HG03520 (cell line): ENCODE measurements around the gene ERVK3-1.
"Not testable (repeated sequence)": the region's sequence is repeated elsewhere in the genome, so short reads cannot be mapped to it uniquely, and the experiment has no call there.

Experiments
- ATAC-seq: cut with Tn5 transposase; IDR thresholded peaks from one replicate; pipeline ENCODE4 v1.9.1; 2021; ENCODE audit warnings: mild to moderate bottlenecking, moderate library complexity; ENCODE audit not compliant: unreplicated experiment

The ERVK3-1 gene, protein sequence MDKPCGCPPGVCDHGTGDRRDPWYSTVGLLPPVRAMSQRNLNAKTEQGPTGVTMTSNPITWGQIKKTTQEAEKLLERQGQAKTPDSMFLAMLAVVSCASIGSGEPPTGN

DNA sequence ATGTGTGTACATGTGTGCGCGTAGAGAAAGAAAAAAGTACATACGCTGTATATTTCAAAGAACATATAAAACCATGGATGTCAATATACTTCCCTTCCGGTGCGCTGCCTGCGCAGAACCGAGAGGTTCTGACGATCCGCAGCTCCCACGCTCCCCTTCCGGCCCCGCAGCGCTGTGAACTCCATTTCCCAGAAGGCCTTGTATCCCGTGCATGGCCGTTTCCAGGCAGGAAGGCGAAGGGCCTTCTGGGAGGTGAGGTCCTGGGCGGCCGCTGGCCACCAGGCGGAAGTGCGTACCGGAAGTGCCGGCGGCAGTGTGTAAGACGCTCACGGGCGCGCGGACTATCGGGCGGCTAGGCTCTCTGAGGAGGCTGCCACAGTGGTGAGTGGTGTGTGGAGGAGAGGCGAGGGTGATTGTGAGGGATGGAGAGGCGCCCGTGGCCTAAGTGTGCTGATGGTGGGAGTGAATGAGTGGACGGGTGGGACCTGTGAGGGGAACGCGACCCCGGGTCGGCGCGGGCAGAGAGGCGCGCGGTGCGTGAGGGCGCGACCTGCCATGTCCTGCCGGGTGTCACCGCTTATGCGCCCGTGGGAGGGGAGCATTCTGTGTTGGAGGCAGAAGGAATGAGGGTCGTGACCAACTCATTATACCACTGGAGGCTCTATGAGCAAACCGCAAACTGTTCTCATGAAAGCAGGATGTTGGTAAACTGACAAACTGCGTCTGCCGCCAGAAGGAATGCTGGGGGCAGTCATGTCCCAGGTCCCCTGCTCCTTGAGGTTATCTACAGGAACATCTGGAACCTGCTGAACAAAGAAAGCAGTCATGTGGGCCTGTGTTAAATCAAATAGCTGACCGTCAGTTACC lies at the start of gene ERVK3-1:
TSS of gene ERVK3-1 (plus strand) at position 313 of the 867 bp plus-strand sequence. CDS start 6,792 bp downstream, outside the sequence.
- ATAC-seq = peak; percentile 93

DNA sequence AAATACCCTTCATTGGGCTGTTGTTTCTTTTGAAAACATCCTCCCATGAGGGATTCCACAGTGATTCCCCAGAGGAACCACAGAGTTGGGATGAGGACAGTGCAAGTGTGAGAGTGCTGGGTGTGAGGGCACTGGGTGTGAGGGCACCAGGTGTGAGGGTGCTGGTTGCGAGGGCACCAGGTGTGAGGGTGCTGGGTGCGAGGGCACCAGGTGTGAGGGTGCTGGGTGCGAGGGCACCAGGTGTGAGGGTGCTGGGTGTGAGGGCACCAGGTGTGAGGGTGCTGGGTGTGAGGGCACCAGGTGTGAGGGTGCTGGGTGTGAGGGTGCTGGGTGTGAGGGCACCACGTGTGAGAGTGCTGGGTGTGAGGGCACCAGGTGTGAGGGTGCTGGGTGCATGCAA lies 46.9 kb upstream of the ERVK3-1 start:
- ATAC-seq = not testable (repeated sequence)

DNA sequence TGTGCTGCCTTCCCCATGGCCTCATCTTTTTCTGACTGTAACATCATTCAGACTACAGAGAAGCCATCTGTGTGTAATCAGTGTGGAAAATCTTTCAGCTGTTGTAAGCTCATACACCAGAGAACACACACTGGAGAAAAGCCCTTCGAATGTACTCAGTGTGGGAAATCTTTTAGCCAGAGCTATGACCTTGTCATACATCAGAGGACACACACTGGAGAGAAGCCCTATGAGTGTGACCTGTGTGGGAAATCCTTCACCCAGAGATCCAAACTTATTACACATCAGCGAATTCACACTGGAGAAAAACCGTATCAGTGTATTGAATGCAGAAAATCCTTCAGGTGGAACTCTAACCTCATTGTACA lies 43.6 kb upstream of the ERVK3-1 start:
- no peak for ATAC-seq

DNA sequence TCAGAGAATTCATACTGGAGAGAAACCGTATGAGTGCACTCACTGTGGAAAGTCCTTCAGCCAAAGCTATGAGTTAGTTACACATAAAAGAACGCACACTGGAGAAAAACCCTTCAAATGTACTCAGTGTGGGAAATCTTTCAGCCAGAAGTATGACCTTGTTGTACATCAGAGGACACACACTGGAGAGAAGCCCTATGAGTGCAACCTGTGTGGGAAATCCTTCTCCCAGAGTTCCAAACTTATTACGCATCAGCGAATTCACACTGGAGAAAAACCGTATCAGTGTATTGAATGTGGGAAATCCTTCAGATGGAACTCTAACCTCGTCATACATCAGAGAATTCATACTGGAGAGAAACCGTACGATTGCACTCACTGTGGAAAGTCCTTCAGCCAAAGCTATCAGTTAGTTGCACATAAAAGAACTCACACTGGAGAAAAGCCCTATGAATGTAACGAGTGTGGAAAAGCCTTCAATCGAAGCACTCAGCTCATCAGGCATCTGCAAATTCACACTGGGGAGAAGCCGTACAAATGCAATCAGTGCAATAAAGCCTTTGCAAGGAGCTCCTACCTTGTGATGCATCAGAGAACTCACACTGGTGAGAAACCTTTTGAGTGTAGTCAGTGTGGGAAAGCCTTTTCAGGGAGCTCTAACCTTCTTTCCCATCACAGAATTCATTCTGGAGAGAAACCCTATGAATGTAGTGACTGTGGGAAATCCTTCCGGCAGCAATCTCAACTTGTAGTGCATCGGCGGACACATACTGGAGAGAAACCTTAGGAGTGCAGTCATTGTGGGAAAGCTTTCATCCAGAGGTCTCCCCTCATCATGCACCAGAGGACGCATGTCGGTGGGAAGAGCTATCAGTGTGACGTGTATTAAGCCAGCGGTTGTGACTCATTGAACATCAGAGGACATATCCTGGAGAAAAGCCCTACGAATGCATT lies 42.9 kb upstream of the ERVK3-1 start:
- ATAC-seq = no peak

DNA sequence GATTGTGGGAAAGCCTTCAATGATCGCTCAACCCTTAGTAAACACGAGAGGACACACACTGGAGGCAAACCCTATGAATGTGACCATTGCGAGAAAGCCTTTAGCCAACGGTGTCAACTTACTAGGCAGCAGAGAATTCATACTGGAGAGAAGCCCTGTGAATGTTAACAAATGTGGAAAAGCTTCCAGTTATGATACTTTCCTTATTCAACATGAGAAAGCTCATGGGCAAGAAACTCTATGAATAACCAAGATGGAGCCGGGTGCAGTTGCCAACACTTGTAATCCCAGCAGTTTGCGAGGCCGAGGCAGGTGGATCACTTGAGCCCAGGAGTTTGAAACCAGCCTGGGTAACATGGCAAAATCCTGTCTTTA lies 42.3 kb upstream of the ERVK3-1 start:
- no peak for ATAC-seq

DNA sequence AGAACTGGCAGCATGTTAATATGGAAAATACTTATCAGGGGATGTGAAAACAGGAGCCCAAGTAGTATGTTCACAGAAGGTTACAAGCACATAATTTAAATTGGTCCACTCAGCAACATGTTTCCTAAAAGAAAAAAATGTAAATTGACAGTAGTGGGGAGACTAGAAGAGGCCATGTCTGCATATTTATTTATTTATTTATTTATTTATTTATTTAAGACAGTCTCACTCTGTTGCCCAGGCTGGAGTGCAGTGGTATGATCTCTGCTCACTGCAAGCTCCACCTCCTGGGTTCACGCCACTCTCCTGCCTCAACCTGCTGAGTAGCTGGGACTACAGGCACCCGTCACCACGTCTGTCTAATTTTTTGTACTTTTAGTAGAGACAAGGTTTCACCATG lies 40.1 kb upstream of the ERVK3-1 start:
- no peak for ATAC-seq

DNA sequence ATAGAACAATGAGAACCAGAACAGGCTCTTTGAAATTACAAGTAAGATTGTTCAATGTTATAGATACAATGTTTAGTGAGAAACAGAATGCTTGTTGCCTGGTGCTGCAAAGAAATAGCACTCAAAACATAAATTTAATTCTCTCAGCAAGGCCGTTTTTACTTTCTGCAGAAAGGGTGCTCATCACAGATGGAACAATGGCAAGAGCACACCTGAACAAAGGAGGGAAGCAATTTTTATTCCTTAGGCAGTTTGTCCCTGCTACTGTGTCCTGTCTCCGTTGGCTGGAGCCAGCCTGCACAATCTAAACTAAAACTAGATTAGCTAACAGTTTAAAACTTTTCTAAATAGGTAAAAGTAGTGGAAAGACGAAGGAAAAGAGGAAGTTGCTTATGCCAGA lies 36.8 kb upstream of the ERVK3-1 start:
- ATAC-seq = no peak

DNA sequence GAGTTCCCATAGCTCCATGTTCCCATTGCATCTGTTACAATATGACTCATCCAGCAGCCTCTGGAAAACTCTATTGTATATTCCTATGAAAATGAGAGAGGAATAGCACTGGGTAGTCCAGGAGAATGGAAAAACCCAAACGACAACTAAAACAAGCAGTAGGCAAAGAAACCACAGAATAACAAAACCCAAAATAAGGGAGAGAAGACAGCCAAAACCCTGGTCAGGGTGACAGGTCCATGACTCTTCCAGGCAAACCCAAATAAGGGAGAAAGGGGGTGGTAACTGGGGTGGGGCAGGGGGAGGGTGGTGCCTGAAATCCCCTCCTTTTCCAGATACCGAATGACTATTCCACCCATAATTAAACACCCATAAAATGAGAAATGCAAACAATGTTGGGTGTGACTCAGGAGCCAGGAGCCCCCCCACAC lies 30.4 kb upstream of the ERVK3-1 start:
- ATAC-seq = no peak

DNA sequence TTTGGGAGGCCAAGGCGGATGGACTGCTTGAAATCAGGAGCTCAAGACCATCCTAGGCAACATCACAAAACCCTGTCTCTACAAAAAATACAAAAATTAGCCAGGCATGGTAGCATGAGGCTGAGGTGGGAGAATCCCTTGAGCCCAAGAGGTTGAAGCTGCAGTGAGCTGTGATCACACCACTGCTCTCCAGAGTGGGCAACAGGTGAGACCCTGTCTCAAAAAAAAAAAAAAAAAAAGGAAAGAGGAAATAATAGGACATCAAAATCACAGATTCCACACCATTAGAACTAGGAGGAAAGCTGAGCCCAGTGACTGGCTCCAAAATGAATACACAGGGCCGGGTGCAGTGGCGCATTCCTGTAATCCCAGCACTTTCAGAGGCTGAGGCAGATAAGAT lies 29.6 kb upstream of the ERVK3-1 start:
- ATAC-seq = no peak

DNA sequence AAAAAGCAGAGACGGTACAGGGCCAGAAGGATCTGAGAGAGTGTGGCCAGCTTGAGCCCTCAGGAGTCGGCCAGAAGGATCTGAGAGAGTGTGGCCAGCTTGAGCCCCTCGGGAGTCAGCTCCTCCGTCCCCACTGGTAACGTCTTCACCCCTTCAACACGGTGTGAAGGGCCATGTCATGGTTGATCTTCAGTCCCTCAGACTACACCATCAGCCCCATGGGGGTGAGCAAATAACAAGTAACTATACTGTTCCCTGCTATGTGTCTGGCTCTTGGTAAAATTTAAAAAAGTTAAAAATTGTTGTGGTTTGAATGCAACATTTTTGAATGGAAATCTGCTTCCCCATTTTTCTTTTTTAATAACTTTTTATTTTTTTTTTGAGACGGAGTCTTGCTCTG lies 28.0 kb upstream of the ERVK3-1 start:
- no peak for ATAC-seq

DNA sequence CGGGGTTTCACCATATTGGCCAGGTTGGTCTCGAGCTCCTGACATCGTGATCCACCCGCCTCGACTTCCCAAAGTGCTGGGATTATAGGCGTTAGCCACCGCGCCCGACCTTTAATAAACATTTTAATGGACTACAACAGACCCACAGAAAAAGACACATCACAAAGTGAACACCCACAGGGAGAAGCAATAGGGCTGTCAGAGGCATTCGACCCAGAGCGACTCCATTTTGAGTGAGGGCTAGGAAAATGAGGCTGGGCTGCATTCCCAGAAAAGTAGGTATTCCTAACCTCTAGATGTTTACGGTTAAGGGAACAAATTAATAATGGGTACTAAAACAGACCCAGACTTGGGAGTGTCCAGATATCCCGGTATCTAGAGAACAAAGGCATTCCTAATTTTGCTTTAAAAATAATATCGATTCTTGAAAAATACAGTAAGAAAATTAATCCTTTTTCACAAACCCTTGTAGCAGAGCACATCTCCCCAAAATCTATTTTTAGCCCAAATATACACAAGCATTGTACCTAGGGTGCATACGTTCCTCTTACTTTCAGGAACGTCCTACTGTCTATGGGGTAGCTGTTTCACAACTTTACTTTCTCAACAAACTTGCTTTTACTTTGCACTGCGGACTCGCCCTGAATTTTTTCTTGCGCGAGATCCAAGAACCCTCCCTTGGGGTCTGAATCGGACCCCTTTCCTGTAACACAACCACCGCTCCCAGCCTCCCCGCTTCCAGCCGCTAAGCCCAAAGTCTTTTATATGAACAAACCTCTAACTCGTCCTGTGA lies 27.2 kb upstream of the ERVK3-1 start:
- ATAC-seq = no peak

DNA sequence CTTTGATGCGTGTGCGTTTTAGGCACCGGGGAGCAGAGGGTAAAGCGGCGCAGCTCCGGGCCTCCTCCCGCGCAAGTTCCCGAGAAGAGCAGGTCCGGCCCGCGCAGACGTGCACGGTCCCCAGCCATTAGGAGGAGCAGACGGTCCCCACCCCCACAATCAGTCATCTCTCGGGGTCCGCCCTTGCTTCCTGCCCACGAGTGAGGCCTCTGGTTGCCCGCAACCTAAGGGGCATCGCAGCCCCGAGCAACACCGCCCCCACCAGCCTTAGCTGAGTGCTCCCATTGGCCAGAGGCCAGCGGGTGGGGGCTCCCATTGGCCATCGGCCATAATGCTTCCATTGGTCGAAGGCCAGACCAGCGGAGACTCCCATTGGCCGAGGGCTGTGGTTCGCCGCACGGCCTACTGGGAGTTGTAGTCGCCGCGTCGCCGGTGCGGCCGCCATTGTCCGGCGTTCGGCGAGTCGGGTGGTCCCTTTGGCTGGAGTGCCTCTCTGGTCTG lies 26.6 kb upstream of the ERVK3-1 start, which contains the start of gene ZNF8:
TSS of gene ZNF8 (plus strand) at position 415 of the 501 bp plus-strand sequence. CDS start 127 bp downstream, outside the sequence.
- ATAC-seq = peak; percentile 96

DNA sequence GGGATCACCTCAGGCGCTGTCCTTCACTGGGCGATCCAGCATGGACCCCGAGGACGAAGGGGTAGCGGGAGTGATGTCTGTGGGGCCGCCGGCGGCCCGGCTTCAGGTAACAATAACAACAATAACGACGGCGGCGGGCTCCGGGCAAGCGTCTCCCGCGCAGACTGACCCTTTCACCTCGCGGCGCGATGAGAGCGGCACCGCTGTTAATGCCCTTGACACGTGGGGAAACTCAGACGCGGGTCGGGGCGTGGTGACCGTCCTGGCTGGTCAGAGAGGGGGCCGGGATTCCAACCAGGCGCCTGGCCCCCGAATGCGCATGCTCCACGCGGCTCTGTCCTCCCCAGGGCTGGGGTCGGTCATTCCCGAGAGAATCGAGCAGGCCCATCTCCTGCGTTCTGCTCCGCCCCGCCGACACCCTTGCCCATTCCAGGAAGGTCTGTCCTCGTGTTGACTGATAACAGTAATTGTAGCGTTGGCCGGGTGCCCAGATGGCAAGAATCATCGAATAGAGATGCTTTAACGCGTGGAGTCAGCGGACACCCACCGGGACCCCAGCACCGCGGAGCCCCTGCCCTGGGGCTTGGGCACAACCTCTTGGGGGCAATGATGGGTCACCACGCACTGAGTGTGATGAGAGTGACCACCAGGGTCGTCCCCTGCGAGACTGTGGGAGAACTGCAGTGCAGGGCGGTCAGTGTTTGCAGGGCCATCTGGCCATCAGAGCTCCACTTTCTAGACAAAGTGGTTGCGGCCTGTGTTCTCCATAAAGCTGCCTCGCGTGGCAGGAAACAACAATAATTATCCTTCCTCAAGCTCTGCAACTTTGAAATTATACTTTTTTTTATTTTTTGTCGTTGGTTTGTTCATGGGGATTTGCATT lies 25.9 kb upstream of the ERVK3-1 start:
- peak; percentile 12 for ATAC-seq

DNA sequence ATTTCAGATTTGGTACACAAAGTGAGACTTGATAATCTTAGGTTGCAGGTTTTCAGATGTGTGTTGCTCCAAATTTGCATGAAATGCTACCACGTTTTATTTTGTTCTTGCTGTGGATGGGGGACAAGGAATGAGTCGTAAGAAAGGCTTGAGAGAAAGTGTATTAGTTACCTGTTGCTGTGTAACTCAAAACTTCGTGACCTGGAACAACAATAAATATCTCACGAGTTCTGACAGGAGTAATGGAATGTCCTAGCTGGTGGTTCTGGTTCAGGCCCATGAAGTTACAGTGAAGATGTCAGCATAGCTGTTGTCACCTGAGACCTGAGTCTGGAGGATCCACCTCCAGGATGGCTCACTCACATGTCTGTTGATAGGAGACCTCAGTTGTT lies 25.3 kb upstream of the ERVK3-1 start:
- no peak for ATAC-seq

DNA sequence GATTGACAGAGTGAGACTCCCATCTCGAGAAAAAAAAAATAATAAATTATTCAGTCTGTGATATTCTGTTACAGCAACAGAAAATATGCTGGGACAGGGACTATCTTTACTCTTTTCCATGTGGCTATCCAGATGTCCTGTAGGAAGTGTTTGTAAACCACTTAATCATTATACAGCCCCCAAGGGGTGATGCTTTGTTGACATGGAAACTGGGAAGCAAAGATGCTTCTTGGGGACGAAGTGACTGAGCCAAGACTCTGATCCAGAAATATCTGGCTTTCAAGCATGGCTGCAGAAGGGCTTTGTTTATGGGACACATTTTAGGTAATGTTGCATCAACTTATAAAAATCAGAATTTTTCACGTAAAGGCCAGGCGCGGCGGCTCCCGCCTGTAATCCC lies 21.0 kb upstream of the ERVK3-1 start:
- ATAC-seq = no peak

DNA sequence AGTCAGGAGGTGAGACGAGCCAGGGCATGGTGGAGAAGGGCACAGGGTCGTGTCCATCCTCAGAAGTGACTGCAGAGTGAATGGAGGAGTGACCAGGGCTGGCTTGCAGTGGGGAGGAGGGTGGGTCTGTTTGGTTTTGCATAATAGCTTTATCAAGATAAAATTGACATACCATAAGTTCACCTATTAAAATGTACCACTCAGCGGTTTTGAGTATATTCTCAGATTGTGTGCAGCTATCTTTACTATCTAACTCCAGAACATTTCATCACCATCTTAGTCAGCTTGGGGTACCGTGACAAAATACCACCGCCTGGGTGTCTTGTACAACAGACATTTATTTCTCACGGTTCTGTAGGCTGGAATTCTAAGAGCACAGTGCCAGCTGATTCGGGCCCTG lies 13.2 kb upstream of the ERVK3-1 start:
- ATAC-seq = no peak

DNA sequence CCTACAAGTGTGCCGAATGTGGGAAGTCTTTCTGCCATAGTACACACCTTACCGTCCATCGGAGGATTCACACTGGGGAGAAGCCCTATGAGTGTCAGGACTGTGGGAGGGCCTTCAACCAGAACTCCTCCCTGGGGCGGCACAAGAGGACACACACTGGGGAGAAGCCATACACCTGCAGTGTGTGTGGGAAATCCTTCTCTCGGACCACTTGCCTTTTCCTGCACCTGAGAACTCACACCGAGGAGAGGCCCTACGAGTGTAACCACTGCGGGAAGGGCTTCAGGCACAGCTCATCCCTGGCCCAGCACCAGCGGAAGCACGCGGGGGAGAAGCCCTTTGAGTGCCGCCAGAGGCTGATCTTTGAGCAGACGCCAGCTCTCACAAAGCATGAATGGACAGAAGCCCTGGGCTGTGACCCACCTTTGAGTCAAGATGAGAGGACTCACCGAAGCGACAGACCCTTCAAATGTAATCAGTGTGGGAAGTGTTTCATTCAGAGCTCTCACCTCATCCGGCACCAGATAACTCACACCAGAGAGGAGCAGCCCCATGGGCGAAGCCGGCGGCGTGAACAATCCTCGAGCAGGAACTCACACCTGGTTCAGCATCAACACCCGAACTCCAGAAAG lies 10.3 kb upstream of the ERVK3-1 start:
- ATAC-seq = no peak

DNA sequence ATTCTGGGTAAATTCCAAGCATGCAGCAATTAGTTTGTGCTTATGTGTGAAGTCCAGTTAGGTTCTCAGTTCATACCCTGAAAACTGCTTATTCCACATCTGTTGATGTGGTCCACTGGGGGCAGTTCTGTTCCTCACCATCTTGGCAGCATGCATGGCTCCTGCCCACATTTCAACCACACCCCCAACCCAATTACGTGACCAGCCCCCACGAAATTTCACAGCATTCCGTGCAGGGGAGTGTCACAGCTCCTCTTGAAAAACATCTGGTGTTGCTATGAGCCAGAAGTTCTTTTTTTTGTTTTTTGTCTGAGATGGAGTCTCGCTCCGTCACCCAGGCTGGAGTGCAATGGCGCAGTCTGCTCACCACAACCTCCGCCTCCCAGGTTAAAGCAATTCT lies 9.1 kb upstream of the ERVK3-1 start:
- no peak for ATAC-seq

DNA sequence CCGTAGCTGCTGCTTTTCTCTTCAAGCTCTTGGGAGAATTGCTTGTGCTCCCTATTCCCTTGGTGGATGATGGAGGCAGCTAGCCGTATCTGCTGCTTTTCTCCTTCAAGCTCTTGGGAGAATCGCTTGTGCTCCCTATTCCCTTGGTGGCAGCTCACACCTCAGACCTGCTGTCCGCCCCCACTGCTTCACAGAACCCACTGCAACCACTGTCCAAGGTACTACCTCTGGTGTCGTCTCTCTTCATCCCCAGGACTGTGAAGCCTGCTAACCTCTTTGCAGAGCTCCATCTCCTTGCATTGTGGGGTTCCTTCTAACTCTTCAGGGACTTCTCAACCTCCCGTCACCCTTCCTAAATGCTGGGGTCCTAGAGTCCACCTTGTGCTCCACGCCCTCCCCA lies 4.6 kb upstream of the ERVK3-1 start:
- ATAC-seq = no peak
